GM19452 (cell line): ENCODE data around the gene ZC3HAV1.
"Not testable (repeated sequence)": the region's sequence is repeated elsewhere in the genome, so short reads cannot be mapped to it uniquely, and the experiment has no call there.

Experiments used
- ATAC-seq: cut with Tn5 transposase; IDR thresholded peaks from one replicate; pipeline ENCODE4 v1.9.1; 2021; ENCODE audit not compliant: unreplicated experiment

ZC3HAV1 gene

DNA sequence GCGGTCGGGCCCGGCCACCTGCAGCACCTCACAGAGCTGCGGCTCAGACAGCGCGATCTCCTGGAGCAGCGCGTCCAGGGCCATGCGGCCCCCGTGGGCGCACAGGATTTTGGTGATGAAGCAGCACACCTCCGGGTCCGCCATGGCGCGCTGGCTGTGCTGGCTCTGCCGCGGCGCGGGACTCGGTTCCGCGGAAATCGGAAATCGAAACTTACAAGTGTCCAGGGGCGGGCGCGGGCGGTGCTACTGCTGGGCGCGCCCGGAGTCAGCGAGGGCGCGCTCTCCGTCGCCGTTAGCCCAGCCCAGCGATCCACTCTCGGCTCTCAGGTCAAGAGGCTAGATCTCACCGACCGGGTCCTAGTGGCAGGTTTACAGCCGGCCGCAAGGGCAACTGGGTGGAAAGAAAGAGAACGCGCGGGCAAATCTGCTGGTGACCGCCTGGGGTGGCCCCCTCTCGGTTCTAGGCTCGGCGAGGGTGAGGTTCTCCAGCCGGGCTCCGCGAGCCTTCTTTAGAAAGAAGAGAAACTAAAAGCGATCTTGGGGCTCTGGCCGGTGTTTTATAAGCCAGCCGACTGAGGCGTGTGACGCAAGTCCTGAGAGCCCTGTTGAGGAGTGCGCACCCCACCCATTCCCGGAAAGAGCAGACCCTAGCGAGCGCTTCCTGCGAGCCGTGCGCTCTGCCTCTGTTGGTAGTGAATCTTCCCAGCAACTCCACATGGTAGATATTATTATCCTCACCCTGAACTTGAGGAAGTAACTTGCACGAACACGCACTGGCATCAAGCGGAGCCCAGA is at the start of gene ZC3HAV1:
Gene ZC3HAV1 (minus strand): TSS at position 533 of the 795 bp plus-strand sequence. CDS start 389 bp downstream, at position 144.
- peak; percentile 70 for ATAC-seq

DNA sequence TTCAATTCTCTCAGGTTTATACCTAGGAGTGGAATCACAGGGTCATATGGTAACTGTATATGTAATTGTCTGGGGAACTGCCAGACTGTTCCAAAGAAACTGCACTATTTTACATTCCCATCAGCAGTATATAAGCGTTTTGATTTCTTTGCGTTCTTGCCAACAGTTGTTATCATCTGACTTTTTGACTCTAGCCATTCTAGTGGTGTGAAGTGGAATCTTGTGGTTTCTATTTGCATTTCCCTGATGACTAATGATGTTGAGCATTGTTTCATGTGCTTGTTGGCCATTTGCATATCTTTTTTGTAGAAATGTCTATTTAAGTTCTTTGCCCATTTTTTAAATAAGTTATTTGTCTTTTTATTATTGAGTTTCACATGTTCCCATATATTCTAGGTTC is 44.3 kb upstream of the ZC3HAV1 start:
- no peak for ATAC-seq

DNA sequence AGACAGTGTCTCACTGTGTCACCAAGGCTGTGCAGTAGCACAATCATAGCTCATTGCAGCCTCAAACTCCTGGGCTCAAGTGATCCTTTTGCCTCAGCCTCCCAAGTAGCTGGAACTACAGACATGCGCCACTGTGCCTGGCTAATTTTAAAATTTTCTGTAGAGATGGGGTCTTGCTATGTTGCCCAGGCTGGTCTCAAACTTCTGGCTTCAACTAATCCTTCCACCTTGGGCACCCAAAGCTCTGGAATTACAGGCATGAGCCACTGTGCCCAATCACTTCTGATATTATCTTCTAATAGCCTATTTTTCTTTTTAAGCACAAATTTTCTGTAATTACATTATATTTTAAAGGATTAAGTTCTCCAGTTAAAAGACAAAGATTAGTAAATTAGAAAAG is 42.6 kb upstream of the ZC3HAV1 start:
- no peak for ATAC-seq

DNA sequence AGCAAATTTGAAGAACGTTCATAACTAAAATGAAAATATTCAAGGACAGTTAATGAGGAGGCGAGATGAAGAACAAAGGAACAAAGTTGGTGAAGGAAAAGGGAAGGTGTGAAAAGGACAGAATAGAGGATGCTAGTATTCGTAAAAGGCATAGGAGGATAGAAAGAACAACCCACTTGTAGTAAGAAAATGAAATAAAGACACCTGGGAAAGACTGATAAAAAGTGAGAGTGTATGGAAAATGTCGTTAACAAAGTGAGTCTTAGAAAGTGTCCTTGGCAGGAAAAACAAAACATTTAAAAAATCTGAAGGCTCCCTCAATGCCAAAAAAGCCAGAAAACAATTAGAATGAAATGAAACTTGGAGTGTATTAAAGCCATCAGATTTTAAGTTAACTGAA is 29.6 kb upstream of the ZC3HAV1 start:
- ATAC-seq, result no peak

DNA sequence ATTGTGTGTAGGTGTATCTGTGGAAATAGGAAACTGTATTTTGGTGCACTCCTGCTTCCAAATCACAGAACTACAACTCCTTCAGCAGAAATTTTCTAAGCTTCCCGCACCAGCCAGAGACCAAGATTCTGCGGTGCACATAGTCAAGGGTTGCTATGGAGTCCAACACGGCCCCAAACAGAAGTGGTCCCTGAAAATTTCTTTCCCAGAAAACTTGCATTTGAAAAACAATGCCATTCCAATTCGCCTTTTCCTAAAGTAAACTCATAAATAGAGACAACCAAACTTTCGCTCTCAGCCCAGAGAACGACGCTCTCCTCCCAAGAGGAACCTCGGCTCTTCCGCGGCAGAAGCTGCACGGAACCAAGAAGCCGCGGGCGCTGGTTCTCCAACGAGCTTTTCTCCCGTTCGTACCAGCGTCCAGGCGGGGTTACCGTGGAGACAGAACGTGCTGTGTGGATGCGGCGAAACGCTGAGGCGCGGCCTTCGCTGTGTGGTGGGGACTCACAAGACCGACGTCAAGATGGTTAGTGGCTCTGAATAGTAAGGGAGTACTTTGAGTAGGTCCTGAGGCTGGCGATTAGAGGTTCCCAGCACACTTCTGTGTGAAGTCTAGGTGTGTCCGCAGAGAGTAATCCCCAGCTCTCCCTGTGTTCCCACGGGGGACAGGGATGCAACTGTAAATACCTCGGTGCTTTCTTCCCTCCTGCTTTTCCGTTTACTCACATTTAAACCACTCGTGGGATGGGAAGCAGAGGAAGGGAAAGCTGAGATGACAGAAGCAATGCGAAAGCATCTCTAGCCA is 24.0 kb upstream of the ZC3HAV1 start:
- ATAC-seq, result peak; percentile 96

DNA sequence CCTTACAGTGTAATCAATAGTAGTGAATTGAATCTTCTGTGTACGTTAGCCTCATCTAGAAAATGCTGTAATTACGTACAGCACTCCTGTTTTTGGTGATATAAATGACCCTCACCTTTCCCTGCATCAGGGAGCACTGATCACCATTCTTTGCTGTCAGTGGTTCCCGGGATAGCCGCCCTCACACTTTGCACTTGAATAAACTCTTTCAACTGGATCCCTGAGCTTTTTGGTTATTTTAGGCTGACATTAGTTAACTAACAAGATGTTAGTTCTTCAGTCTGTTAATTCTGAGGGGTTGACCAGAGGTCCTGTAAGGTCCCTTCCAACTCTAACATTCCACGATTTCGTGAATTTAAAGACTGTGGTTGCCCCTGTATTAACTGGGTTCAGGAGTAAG is 23.4 kb upstream of the ZC3HAV1 start:
- no peak for ATAC-seq

DNA sequence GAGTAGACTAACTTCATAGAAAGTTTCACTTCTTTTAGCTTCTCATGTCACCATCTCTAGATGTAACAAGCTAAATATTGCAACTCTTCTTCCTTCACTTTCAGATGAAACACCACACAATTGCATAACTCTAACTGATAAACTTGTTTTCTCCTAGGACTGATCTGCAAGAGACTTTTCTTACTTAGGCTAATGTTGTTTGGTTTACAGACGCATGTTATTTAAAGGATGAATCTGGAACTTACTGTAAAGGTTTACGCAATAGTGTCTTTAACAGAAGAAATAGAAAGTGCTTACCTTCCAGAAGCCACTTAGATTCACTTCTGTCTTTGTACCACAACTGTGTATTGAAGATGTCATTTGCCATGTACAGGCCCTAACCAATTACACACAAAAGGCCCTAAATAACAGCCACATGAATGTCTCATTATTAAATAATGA is 22.1 kb upstream of the ZC3HAV1 start:
- ATAC-seq, result no peak

DNA sequence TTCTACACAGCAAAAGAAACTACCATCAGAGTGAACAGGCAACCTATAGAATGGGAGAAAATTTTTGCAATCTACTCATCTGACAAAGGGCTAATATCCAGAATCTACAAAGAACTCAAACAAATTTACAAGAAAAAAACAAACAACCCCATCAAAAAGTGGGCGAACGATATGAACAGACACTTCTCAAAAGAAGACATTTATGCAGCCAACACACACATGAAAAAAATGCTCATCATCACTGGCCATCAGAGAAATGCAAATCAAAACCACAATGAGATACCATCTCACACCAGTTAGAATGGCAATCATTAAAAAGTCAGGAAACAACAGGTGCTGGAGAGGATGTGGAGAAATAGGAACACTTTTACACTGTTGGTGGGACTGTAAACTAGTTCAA is 20.3 kb upstream of the ZC3HAV1 start:
- ATAC-seq, result not testable (repeated sequence)

DNA sequence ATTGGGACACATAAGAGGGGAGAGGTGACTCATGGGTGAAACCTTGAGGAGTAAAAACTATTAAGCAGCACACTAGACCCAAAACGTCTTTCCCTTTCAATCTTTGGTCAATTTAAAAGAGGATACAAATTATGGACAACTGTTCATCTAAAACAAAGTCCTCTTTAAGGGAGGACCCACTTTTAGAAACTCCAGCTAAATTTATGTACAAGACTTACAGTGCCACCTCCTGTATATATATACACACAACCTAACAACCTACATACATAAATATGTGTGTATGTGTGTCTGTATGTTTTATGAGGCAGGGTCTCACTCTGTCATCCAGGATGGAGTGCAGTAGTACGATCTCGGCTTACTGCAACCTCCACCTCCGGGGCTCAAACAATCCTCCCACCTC is 18.1 kb upstream of the ZC3HAV1 start:
- no peak for ATAC-seq

DNA sequence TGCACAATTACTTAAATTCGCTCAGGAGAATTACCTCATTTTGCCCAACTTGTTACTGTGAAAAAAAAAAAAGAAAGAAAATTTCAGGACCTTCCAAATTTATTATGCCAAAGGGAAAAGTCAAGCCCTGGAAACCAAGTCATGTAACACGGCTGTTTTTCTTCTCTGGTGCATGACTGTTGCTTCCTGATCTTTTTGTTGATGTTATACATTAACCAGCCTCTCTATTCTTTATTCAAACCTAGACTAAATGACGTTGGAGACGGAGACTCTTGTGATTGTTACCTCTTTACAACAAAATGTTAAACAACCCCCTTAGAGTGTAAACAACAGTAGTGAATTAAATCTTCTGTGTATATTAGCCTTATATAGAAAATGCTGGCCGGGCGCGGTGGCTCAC is 16.1 kb upstream of the ZC3HAV1 start:
- ATAC-seq, result no peak

DNA sequence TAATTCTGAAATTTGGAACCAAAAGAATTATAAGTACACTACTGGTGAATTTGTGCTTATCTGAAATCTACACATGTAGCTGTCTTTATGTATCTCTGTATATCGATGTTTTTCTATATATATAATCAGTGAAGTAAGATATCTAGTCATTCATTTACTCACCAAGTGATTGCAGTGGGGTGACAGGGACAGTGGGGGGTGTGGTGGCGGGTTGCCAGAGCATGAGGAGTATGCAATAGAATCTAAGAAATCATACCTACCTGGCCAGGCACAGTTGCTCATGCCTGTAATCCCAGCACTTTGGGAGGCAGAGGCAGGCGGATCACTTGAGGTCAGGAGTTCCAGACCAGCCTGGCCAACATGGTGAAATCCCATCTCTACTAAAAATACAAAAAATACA is 15.5 kb upstream of the ZC3HAV1 start:
- ATAC-seq, result not testable (repeated sequence)

DNA sequence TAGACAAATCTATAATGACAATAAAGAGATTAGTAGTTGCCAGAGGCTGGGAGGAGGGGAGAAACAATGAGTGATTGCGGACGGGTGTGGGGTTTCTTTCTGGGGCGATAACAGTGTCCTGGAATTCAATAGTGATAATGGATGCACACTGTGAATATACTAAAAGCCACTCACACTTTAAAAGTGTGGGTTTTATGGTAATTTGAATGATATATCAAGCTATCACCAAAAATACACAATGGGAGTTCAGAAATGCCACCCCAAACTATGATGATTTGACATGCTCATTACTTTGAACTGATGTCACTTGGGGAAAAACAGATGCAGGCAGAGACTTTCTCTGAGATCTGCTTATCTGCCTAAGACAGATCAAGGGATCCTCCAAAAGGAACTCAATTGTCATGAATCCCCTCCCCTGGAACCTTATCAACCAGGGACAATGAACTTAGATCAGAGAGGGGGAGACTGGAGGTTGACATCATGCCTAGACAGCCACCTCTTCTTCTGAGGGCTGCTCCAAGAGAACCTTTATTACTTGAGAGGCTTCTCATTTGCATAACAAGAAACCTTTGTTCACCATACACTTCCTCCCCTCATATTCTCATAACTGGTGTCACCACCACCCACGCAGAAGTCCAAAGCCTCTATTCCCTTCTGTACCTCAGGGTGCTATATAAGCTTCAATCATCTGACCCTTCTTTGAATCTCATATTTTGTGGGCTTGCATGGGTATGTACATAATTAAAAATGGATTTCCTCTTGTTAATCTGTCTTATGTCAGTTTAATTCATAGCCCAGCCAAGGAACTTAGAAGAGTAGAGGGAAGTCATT is 14.8 kb upstream of the ZC3HAV1 start:
- ATAC-seq, result peak; percentile 84

DNA sequence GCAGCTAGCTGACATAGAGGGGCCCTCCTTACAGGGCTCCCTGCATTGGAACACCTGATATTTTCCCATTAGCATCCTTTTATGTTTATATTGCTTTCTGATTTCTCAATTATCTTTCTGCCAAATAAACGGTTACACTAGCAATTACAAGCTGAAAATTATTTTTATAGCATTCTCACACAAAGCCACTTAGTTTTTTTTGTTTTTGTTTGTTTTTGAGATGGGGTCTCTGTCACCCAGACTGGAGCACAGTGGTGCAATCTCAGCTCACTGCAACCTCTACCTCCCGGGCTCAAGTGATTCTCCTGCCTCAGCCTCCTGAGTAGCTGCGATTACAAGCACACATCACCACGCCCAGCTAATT is 9.9 kb upstream of the ZC3HAV1 start:
- no peak for ATAC-seq

DNA sequence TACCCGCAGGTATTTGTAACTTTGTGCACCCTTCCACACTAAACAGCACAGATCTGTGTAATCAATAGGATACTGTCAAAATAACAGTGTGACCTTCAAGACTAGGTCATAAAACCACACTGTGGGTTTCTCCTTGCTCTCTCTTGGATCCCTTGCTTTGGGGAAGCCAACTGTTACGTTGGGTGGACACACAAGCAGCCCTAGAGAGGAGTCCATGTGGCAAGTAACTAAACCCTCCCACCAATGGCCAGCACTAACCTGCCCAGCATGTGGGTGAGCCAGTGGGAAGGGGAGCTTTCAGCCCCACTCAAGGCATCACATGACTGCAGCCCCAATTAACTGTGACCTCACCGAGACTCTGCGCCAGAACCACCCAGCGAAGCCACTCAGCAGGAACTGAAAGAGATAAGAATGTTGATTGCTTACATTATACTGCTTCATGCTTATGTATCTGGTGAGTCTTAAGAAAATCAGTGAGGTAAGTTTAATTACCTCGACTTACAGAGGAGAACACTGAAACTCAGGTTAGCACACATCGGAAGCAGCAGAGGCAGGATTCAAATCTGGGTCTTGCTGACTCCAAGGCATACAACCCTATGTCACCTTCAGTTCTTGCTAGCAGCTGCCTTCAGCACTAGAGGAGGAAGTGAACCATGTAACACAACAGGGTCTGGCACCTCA is 9.4 kb upstream of the ZC3HAV1 start:
- peak; percentile 80 for ATAC-seq

DNA sequence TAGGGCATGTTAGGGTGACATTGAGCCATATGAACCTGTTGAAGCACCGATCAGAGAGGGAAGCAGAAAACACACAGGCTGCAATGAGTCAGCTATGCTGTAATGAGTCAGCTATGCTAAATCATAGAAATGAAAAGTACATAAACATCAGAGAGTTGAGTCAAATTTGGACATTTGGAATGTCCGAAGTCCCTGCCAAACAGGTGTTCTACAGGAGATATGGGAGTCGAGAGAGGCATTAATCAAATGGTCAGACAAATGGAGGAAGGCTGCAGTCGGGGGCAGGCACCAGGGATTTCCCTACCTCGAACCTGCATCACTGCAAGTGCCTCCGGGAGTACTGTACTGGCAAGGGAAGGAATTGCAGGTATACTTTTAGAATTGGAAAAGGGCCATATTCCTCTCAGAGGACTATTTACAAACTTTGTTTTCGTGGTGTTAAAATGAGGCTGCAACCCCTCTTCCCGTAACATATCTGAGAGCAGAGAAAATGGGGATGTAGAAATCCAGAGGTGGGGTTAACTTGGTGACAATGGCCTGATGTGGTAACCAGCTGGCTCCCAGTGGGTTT is 8.8 kb upstream of the ZC3HAV1 start:
- peak; percentile 63 for ATAC-seq

DNA sequence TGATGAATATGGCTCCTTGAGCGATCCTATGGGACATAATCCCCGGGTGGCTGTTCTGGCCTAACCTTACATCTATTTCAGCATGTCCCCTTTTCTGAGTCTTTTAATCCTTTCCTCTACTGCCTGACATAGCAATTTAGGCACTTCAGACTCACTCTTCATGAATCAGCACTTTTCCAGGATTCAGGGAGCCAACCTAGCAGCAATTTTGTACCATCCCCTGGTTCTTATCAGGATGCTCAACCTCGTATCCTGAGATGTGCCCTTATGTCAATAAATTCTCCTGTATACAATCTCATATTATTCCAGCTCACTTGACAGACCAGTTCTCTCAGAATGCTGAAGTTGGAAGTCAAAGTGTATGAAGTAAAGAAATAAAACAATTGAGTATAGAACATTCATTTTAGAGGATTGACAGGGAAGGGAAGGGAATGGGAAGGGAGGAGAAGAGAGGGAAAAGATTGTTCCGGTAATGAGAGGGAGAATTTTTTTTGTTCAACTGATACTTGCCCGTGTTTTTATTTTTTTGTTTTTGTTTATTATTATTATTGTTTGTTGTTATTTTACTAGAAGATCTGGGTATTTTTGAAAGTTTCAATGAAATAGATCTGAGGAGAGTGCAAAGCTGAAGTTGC is 8.2 kb upstream of the ZC3HAV1 start:
- no peak for ATAC-seq

DNA sequence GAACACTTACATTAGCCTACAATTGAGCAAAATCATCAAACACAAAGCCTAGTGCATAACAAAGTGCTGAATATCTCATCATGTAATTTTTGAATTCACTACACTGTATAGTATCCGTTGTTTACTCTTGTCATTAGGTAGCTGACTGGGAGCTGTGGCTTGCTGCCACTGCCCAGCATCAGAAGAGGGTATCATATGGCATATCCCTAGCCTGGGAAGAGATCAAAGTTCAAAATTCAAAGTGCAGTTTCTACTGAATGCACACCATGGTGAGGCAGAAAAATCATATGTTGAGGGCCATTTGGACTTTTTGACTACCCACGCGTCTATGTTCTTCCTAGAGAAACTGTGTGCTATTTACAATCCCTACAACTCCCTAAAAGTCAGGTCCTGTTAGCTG is 7.5 kb upstream of the ZC3HAV1 start:
- no peak for ATAC-seq

DNA sequence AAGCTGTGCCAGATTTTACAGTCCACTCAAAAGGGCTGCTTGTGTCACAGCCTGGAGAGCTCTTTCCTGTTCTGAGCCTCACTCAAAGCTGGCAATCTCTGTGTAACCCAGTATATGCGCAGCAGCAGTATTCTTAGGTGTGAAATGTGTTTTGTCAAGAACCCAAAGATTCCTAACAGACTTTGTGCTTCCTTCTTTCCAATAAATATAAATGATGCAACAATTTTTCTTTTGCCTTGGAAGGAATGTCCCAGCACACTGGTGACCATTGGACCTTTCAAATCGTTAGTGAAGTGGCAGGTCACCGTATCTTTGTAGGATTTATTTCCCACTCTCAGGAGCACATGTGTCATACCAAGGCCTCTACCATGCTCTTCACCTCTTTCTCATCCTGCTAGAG is 5.6 kb upstream of the ZC3HAV1 start:
- no peak for ATAC-seq

DNA sequence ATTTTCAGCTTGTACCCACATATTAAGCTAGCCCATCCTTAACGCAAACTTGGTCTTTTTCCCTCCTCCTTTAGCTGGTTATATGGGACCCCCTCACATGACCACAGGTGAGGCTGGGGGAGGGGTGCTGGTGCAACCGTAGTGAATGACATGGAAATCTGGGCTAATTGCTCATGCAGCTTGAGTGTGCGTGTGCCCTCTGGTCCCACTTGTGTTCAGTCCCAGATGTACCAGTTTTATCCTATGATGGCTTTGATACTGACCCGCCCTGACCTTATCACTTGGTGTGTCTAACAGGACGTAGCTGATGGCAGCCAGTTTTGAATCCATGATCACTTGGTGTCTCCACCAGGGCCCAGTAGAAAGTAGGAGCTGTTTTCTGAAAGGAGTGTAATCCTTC is 5.1 kb upstream of the ZC3HAV1 start:
- no peak for ATAC-seq

DNA sequence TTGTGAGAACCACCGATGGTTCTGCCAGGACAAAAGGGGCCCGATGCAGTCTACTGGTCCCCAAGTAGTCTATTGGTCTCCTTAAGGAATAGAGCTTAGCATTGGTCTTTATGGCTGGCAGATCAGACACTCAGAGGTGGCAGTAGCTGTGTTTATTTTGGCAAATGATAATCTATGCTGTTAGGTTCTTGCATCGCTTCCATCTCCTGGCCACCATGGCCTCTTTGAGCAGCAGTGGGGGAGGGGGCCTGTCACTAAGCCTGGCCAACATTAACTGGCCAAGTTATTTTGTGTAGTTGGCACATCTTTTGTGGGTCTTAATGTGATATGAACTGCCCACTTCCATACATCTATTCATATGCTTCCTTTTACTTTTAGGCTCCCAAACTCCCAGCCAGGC is 4.5 kb upstream of the ZC3HAV1 start:
- no peak for ATAC-seq
